GM23338 (cell line): ENCODE measurements around the gene NR2C1. TPM values are rescaled to one million over a fixed set of nuclear protein-coding genes. Genes with fewer than 3 reads are reported as not detected.

Experiments used
- ATAC-seq: fragments of 200-7000 bp; cut with Tn5 transposase; 3 replicates; pipeline ENCODE4 v1.9.1; 2020
- DNase-seq: peaks from one replicate; pipeline ENCODE4 v3.0.0-alpha.2; 2015; ENCODE audit warnings: low spot score
- H2AFZ ChIP-seq: fragments of 200-600 bp; sonication (generic); 2 replicates; pipeline ENCODE4 v1.8.0; 2016; ENCODE audit warnings: antibody characterized with exemption, mild to moderate bottlenecking, moderate library complexity
- H3F3A ChIP-seq: fragments of 200-600 bp; sonication (generic); replicated peaks from 2 replicates; pipeline ENCODE4 v1.8.0; 2017; ENCODE audit warnings: antibody characterized with exemption, mixed run types, low read depth
- H3K27ac ChIP-seq: fragments of 200-600 bp; sonication (generic); 2 replicates; pipeline ENCODE4 v1.6.1; 2016; ENCODE audit warnings: low read depth
- H3K27me3 ChIP-seq: fragments of 200-600 bp; sonication (generic); 2 replicates; pipeline ENCODE4 v1.8.0; 2016; ENCODE audit warnings: mild to moderate bottlenecking, mixed run types, moderate library complexity; ENCODE audit not compliant: insufficient read depth
- H3K36me3 ChIP-seq: fragments of 200-600 bp; sonication (generic); 2 replicates; pipeline ENCODE4 v1.8.0; 2016; ENCODE audit warnings: mild to moderate bottlenecking; ENCODE audit not compliant: insufficient read depth
- H3K4me1 ChIP-seq: fragments of 200-600 bp; sonication (generic); 2 replicates; pipeline ENCODE4 v1.8.0; 2016; ENCODE audit warnings: mild to moderate bottlenecking, moderate library complexity; ENCODE audit not compliant: insufficient read depth
- H3K4me2 ChIP-seq: fragments of 200-600 bp; sonication (generic); 2 replicates; pipeline ENCODE4 v1.7.1; 2017; ENCODE audit warnings: mixed run types
- H3K4me3 ChIP-seq: fragments of 200-600 bp; sonication (generic); 2 replicates; pipeline ENCODE4 v1.6.1; 2016; ENCODE audit warnings: mixed run types
- H3K79me2 ChIP-seq: fragments of 200-600 bp; sonication (generic); replicated peaks from 2 replicates; pipeline ENCODE4 v1.8.0; 2017; ENCODE audit warnings: mild to moderate bottlenecking; ENCODE audit not compliant: insufficient read depth
- H3K9me2 ChIP-seq: fragments of 200-600 bp; sonication (generic); 2 replicates; pipeline ENCODE4 v1.8.0; 2017; ENCODE audit not compliant: insufficient read depth
- H4K20me1 ChIP-seq: fragments of 200-600 bp; sonication (generic); replicated peaks from 2 replicates; pipeline ENCODE4 v1.8.0; 2017; ENCODE audit warnings: mild to moderate bottlenecking; ENCODE audit not compliant: insufficient read depth
- H3K27ac Mint-ChIP-seq: 2 replicates; pipeline ENCODE4 v1.8.0; 2020; ENCODE audit warnings: inconsistent platforms, mild to moderate bottlenecking, moderate library complexity, mixed read lengths
- H3K27me3 Mint-ChIP-seq: 3 replicates; pipeline ENCODE4 v1.8.0; 2022; ENCODE audit warnings: low read depth, mild to moderate bottlenecking, moderate library complexity, mixed read lengths, inconsistent platforms; ENCODE audit not compliant: insufficient read depth, poor library complexity
- H3K36me3 Mint-ChIP-seq: 3 replicates; pipeline ENCODE4 v1.8.0; 2021; ENCODE audit warnings: low read depth, mild to moderate bottlenecking, inconsistent platforms, moderate library complexity, mixed read lengths
- H3K4me1 Mint-ChIP-seq: 3 replicates; pipeline ENCODE4 v1.8.0; 2020; ENCODE audit warnings: mild to moderate bottlenecking, inconsistent platforms, mixed read lengths
- H3K4me3 Mint-ChIP-seq: 3 replicates; pipeline ENCODE4 v1.8.0; 2021; ENCODE audit warnings: moderate library complexity, mild to moderate bottlenecking, inconsistent platforms, mixed read lengths
- H3K9me3 Mint-ChIP-seq: 3 replicates; pipeline ENCODE4 v1.8.0; 2020; ENCODE audit warnings: moderate library complexity, mild to moderate bottlenecking, inconsistent platforms, mixed read lengths
- CREB1 ChIP-seq: fragments of 250-450 bp; sonication (Bioruptor Pico); IDR thresholded peaks from 2 replicates; pipeline ENCODE4 v1.5.0; 2020; ENCODE audit warnings: low read depth, mild to moderate bottlenecking, moderate library complexity
- CTCF ChIP-seq, 2 experiments: fragments of 200-600 bp in 1 of 2; sonication (generic) in 1 of 2; conservative IDR thresholded peaks; 2 replicates each; pipeline versions ENCODE4 v1.5.1 to v1.6.1; 2016 to 2017; ENCODE audit warnings: antibody characterized with exemption in 2 of 2, low read depth in 2 of 2, mild to moderate bottlenecking in 2 of 2, moderate library complexity in 1 of 2
- ETS1 ChIP-seq: IDR thresholded peaks from 2 replicates; pipeline ENCODE4 v1.6.1; 2016; ENCODE audit warnings: antibody characterized with exemption
- EZH2 ChIP-seq: fragments of 200-600 bp; sonication (generic); IDR thresholded peaks from one replicate; pipeline ENCODE4 v1.8.0; 2017; ENCODE audit warnings: antibody characterized with exemption, mild to moderate bottlenecking, low read depth; ENCODE audit not compliant: unreplicated experiment
- EZH2phosphoT487 ChIP-seq: fragments of 200-600 bp; sonication (generic); IDR thresholded peaks from one replicate; pipeline ENCODE4 v1.8.1; 2018; ENCODE audit warnings: antibody characterized with exemption; ENCODE audit not compliant: unreplicated experiment
- JUNB ChIP-seq: IDR thresholded peaks from one replicate; pipeline ENCODE4 v1.6.1; 2016; ENCODE audit warnings: antibody characterized with exemption; ENCODE audit not compliant: unreplicated experiment
- NANOG ChIP-seq: IDR thresholded peaks from 2 replicates; pipeline ENCODE4 v1.6.1; 2016; ENCODE audit warnings: antibody characterized with exemption, borderline replicate concordance
- POLR2AphosphoS5 ChIP-seq: IDR thresholded peaks from 2 replicates; pipeline ENCODE4 v1.6.1; 2016; ENCODE audit warnings: antibody characterized with exemption, low read depth
- REST ChIP-seq: IDR thresholded peaks from one replicate; pipeline ENCODE4 v1.6.1; 2018; ENCODE audit warnings: antibody characterized with exemption; ENCODE audit not compliant: unreplicated experiment
- STAT1 ChIP-seq: IDR thresholded peaks from one replicate; pipeline ENCODE4 v1.6.1; 2016; ENCODE audit warnings: antibody characterized with exemption; ENCODE audit not compliant: unreplicated experiment
- ZNF114 ChIP-seq: fragments of 250-450 bp; sonication (Bioruptor Pico); IDR thresholded peaks from 2 replicates; pipeline ENCODE4 v1.5.0; 2020; ENCODE audit warnings: mild to moderate bottlenecking, moderate library complexity
- ZNF331 ChIP-seq: fragments of 250-450 bp; sonication (Bioruptor Pico); IDR thresholded peaks from 2 replicates; pipeline ENCODE4 v1.5.0; 2020; ENCODE audit warnings: low read depth, mild to moderate bottlenecking, moderate library complexity
- ZNF462 ChIP-seq: fragments of 250-450 bp; sonication (Bioruptor Pico); IDR thresholded peaks from 2 replicates; pipeline ENCODE4 v1.5.0; 2020; ENCODE audit warnings: mild to moderate bottlenecking, moderate library complexity
- polyA plus RNA-seq: library from polyadenylated mRNA; unstranded; fragments of >200 nt; fragmentation: Nextera tagmentation; extraction: Ambion mirVana; gene quantifications from 2 replicates; pipeline ENCODE4 v1.2.1, GENCODE V29; 2016
- total RNA-seq: library from RNA; depleted of rRNA; stranded (reverse); fragments of >200 nt; shearing (Covaris generic); gene quantifications from 2 replicates; pipeline ENCODE4 v1.2.3, GENCODE V29; 2014

Gene NR2C1
- total and polyA plus RNA-seq, 2 experiments from 2014 or later: 41.1 to 45.3 TPM

GRCh38 chr12:95100264-95101190 lies 27.1 kb upstream of the NR2C1 start:
- Mint-ChIP-seq H3K27ac (no peak overlapping the region), H3K4me1 (no peaks in the 10 kb centered on the region), H3K9me3 (no peaks in the 10 kb centered on the region), H3K4me3 (no peak overlapping the region), H3K36me3 (peaks cover 33% of the 10 kb centered on the region; the same call in 2 of the 3 replicates), H3K27me3 (no peaks in the 10 kb centered on the region)
- no peak for ATAC-seq
- no peak overlapping the region for H2AFZ ChIP-seq
- DNase-seq: no peak
- no peaks in the 10 kb centered on the region for H3K4me1 ChIP-seq
- no peak overlapping the region for H3K4me3 ChIP-seq
- no peaks in the 10 kb centered on the region for H3K9me2 ChIP-seq
- no peak for TF ChIP-seq ZNF462
- no peak for TF ChIP-seq ETS1
- TF ChIP-seq STAT1: no peak
- no peak for TF ChIP-seq ZNF331 (CRISPR knock-in tag)
- no peak for TF ChIP-seq CTCF (conservative IDR thresholded peaks at IDR 0.05; ENCODE audit: low read depth in 2 of 2)
- TF ChIP-seq REST: no peak
- TF ChIP-seq CREB1 (CRISPR knock-in tag): no peak
- no peak for TF ChIP-seq ZNF114 (CRISPR knock-in tag)
- TF ChIP-seq JUNB: no peak
- TF ChIP-seq EZH2: no peak
- no peak for TF ChIP-seq POLR2AphosphoS5
- TF ChIP-seq EZH2phosphoT487: no peak
- TF ChIP-seq NANOG: no peak
- H3F3A ChIP-seq: no peaks in the 10 kb centered on the region
- H3K79me2 ChIP-seq: no peaks in the 10 kb centered on the region
- no peak overlapping the region for H3K4me2 ChIP-seq
- no peaks in the 10 kb centered on the region; the same call in 1 of the 2 replicates for H4K20me1 ChIP-seq
- H3K27me3 ChIP-seq: no peaks in the 10 kb centered on the region
- H3K27ac ChIP-seq: no peak overlapping the region
- peaks cover 13% of the 10 kb centered on the region for H3K36me3 ChIP-seq
